Liver (tissue), 3 donors: Measurements from ENCODE around the gene NTM.

ENCODE experiments used
- ATF3 ChIP-seq: IDR thresholded peaks from 2 replicates; pipeline ENCODE4 v1.6.1; 2016; ENCODE audit warnings: antibody characterized with exemption
- CTCF ChIP-seq: fragments of 150-350 bp; IDR thresholded peaks from 2 replicates; pipeline ENCODE4 v1.5.1; 2017; ENCODE audit warnings: improper control_type of control experiment, low read depth, low read length; ENCODE audit not compliant: missing input control
- EGR1 ChIP-seq, 2 donors: IDR thresholded peaks; 2 replicates each; pipeline ENCODE4 v1.6.1; 2016 to 2018; ENCODE audit warnings: antibody characterized with exemption in 2 of 2, low read depth in 2 of 2
- FOXA1 ChIP-seq: IDR thresholded peaks from 2 replicates; pipeline ENCODE4 v1.6.1; 2016; ENCODE audit warnings: antibody characterized with exemption
- GABPA ChIP-seq, 2 donors: IDR thresholded peaks in 1 of 2; conservative IDR thresholded peaks in 1 of 2; 2 replicates each; pipeline ENCODE4 v1.6.1; 2016; ENCODE audit warnings: antibody characterized with exemption in 2 of 2, mild to moderate bottlenecking in 1 of 2, moderate library complexity in 1 of 2
- JUND ChIP-seq, 2 donors: IDR thresholded peaks; 2 replicates each; pipeline ENCODE4 v1.6.1; 2016; ENCODE audit warnings: antibody characterized with exemption in 2 of 2
- MAX ChIP-seq: IDR thresholded peaks from 2 replicates; pipeline ENCODE4 v1.6.1; 2016; ENCODE audit warnings: antibody characterized with exemption
- RAD21 ChIP-seq, 2 donors: IDR thresholded peaks; 2 replicates each; pipeline ENCODE4 v1.6.1; 2016; ENCODE audit warnings: antibody characterized with exemption in 2 of 2, mild to moderate bottlenecking in 2 of 2
- REST ChIP-seq: IDR thresholded peaks from 2 replicates; pipeline ENCODE4 v1.6.1; 2016; ENCODE audit warnings: antibody characterized with exemption, mild to moderate bottlenecking
- RXRA ChIP-seq, 2 donors: IDR thresholded peaks; 2 replicates each; pipeline ENCODE4 v1.6.1; 2017 to 2018; ENCODE audit warnings: antibody characterized with exemption in 2 of 2, mild to moderate bottlenecking in 1 of 2
- SP1 ChIP-seq: IDR thresholded peaks from 2 replicates; pipeline ENCODE4 v1.6.1; 2018; ENCODE audit warnings: antibody characterized with exemption, mild to moderate bottlenecking
- TAF1 ChIP-seq: conservative IDR thresholded peaks from 2 replicates; pipeline ENCODE4 v1.6.1; 2016; ENCODE audit warnings: antibody characterized with exemption, mild to moderate bottlenecking
- YY1 ChIP-seq: IDR thresholded peaks from 2 replicates; pipeline ENCODE4 v1.6.1; 2016; ENCODE audit warnings: antibody characterized with exemption, mild to moderate bottlenecking
- ZBTB33 ChIP-seq: IDR thresholded peaks from 2 replicates; pipeline ENCODE4 v1.6.1; 2016; ENCODE audit warnings: antibody characterized with exemption
- donor health status: healthy.
- donor health status: healthy.

GRCh38 chr11:131947511-131947910 is 577.1 kb downstream of the NTM start:
- TF ChIP-seq YY1 = no peak
- no peak for TF ChIP-seq REST
- no peak for TF ChIP-seq RAD21 (IDR thresholded peaks at IDR 0.05)
- no peak for TF ChIP-seq ATF3
- no peak for TF ChIP-seq SP1
- TF ChIP-seq TAF1 = no peak
- TF ChIP-seq CTCF = no peak
- no peak for TF ChIP-seq GABPA (IDR thresholded peaks at IDR 0.05 in 1 of 2, conservative IDR thresholded peaks at IDR 0.05 in 1 of 2)
- no peak for TF ChIP-seq ZBTB33
- no peak for TF ChIP-seq FOXA1
- no peak for TF ChIP-seq MAX
- no peak for TF ChIP-seq EGR1 (IDR thresholded peaks at IDR 0.05; ENCODE audit: low read depth in 2 of 2)
- TF ChIP-seq RXRA (IDR thresholded peaks at IDR 0.05) = no peak
- no peak for TF ChIP-seq JUND (IDR thresholded peaks at IDR 0.05)
